Measurements from ENCODE around the gene CLSTN1. TPM values are rescaled to one million over a fixed set of nuclear protein-coding genes. Genes with fewer than 3 reads are reported as not detected.

The CLSTN1 gene
- polyA plus RNA-seq, 3 donors: 5.2 to 25.2 (median 5.3) TPM

DNA sequence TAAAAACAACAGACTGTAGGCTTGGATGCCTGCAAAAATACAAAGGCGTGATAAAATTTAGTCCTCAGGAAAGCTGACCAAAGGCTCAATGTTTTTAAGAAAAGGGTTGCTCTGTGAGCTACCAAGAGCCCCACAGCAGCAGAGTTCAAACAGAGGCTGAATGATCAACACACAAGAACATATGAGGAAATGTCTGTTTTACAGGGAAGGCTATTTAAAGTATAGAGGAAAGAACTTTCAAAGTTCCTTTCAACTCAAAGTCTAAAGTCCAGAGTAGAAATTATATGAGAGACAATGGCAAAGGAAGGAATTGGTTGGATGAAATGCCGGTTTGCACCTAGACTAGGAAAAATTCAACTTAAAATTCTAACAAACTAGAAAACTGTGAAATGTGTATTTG is 8.6 kb downstream of the CLSTN1 start:
- peaks cover 0 to 2% (median 0%) of the 10 kb centered on the region in 7 donors for H3K9me3 Mint-ChIP-seq
- peaks cover 19% of the 10 kb centered on the region for H3K4me1 Mint-ChIP-seq
- no CpG with 5 or more reads among the region's 2 CpGs for WGBS (ENCODE audit: insufficient coverage)
- H3K9me3 ChIP-seq (replicated peaks in 1 of 2; ENCODE audit: control insufficient read depth in 1 of 2, insufficient read depth in 1 of 2, low read length in 2 of 2): no peaks in the 10 kb centered on the region
- no peak for DNase-seq
- intact Hi-C loops (cut with micrococcal nuclease): no loop called here
- no peak overlapping the region for H2AFZ ChIP-seq (ENCODE audit: insufficient read depth, low read depth, low read length, poor library complexity, severe bottlenecking)
- no peaks in the 10 kb centered on the region for H3K27me3 Mint-ChIP-seq (ENCODE audit: low read depth in 3 of 3)
- peaks cover 79% of the 10 kb centered on the region for H3K79me2 ChIP-seq (ENCODE audit: insufficient read depth, low read length)
- H3K27ac Mint-ChIP-seq: peak overlapping the region in 6 of 7 donors; percentile 23 to 78 (median 58)
- peaks cover 24% of the 10 kb centered on the region for H4K20me1 ChIP-seq (ENCODE audit: insufficient read depth, low read length)
- H3K4me2 ChIP-seq (replicated peaks; ENCODE audit: extremely low read depth, low read length, poor library complexity, severe bottlenecking): no peak overlapping the region
- peaks cover 8 to 9% of the 10 kb centered on the region in 2 donors for H3K4me1 ChIP-seq (ENCODE audit: control insufficient read depth in 1 of 2, insufficient read depth in 2 of 2, low read length in 2 of 2)
- no peaks in the 10 kb centered on the region for H3K27me3 ChIP-seq (ENCODE audit: control insufficient read depth in 2 of 2, insufficient read depth in 2 of 2, low read length in 2 of 2)
- no peak overlapping the region for H3K9ac ChIP-seq (ENCODE audit: insufficient read depth, low read length, poor library complexity, severe bottlenecking)
- peak overlapping the region in 1 of 2 donors; percentile 52 for H3K27ac ChIP-seq (ENCODE audit: low read depth in 1 of 2, low read length in 2 of 2)
- peaks cover 0 to 3% of the 10 kb centered on the region in 2 donors for H3K36me3 Mint-ChIP-seq
- TF ChIP-seq, protein P1, sequence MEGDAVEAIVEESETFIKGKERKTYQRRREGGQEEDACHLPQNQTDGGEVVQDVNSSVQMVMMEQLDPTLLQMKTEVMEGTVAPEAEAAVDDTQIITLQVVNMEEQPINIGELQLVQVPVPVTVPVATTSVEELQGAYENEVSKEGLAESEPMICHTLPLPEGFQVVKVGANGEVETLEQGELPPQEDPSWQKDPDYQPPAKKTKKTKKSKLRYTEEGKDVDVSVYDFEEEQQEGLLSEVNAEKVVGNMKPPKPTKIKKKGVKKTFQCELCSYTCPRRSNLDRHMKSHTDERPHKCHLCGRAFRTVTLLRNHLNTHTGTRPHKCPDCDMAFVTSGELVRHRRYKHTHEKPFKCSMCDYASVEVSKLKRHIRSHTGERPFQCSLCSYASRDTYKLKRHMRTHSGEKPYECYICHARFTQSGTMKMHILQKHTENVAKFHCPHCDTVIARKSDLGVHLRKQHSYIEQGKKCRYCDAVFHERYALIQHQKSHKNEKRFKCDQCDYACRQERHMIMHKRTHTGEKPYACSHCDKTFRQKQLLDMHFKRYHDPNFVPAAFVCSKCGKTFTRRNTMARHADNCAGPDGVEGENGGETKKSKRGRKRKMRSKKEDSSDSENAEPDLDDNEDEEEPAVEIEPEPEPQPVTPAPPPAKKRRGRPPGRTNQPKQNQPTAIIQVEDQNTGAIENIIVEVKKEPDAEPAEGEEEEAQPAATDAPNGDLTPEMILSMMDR (IDR thresholded peaks at IDR 0.05): no peak
- no peak overlapping the region for H3K4me3 ChIP-seq (replicated peaks in 1 of 3; ENCODE audit: low read depth in 2 of 3, low read length in 3 of 3)
- no peaks in the 10 kb centered on the region for H3K36me3 ChIP-seq (replicated peaks in 1 of 2; ENCODE audit: control insufficient read depth in 1 of 2, insufficient read depth in 2 of 2, low read length in 2 of 2)
- no peak overlapping the region for H3K4me3 Mint-ChIP-seq

DNA sequence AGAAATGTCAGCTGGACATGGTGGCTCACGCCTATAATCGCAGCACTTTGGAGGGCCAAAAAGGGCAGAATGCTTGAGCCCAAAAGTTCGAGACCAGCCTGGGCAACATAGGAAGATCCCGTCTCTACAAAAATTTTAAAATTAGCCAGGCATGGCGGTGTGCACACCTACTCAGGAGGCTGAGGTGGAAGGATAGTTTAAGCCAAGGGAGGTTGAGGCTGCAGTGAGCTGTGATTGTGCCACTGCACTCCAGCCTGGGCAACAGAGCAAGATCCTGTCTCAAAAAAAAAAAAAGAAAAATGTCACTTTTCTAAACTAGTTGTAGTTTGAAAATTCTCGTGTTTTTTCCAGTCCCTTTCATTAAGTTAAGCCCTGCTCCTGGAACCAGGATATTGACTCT is 9.1 kb downstream of the CLSTN1 start:
- Histone ChIP-seq H3K27ac (ENCODE audit: low read depth in 1 of 2, low read length in 2 of 2) (peak overlapping the region in 1 of 2 donors; percentile 52), H3K79me2 (ENCODE audit: insufficient read depth, low read length) (peaks cover 76% of the 10 kb centered on the region)
- WGBS (ENCODE audit: insufficient coverage): 100% methylated on average over 5 of the region's 6 CpGs

More for the DNA sequence above, 9.1 kb downstream of the CLSTN1 start:
- H4K20me1 ChIP-seq (ENCODE audit: insufficient read depth, low read length): peaks cover 26% of the 10 kb centered on the region
- peaks cover 19% of the 10 kb centered on the region for H3K4me1 Mint-ChIP-seq
- peaks cover 0 to 3% of the 10 kb centered on the region in 2 donors for H3K36me3 Mint-ChIP-seq
- no peak overlapping the region for H3K4me3 Mint-ChIP-seq
- no peak for DNase-seq
- intact Hi-C loops (cut with micrococcal nuclease): no loop called here
- no peaks in the 10 kb centered on the region for H3K27me3 Mint-ChIP-seq (ENCODE audit: low read depth in 3 of 3)
- H3K27ac Mint-ChIP-seq: peak overlapping the region in 5 of 7 donors; percentile 23 to 68 (median 51)
- H2AFZ ChIP-seq (ENCODE audit: insufficient read depth, low read depth, low read length, poor library complexity, severe bottlenecking): no peak overlapping the region
- no peak overlapping the region for H3K4me3 ChIP-seq (replicated peaks in 1 of 3; ENCODE audit: low read depth in 2 of 3, low read length in 3 of 3)
- no peaks in the 10 kb centered on the region for H3K9me3 ChIP-seq (replicated peaks in 1 of 2; ENCODE audit: control insufficient read depth in 1 of 2, insufficient read depth in 1 of 2, low read length in 2 of 2)
- H3K4me1 ChIP-seq (ENCODE audit: control insufficient read depth in 1 of 2, insufficient read depth in 2 of 2, low read length in 2 of 2): peaks cover 8 to 9% of the 10 kb centered on the region in 2 donors
- H3K27me3 ChIP-seq (ENCODE audit: control insufficient read depth in 2 of 2, insufficient read depth in 2 of 2, low read length in 2 of 2): no peaks in the 10 kb centered on the region
- H3K9ac ChIP-seq (ENCODE audit: insufficient read depth, low read length, poor library complexity, severe bottlenecking): no peak overlapping the region
- H3K9me3 Mint-ChIP-seq: peaks cover 0 to 2% (median 0%) of the 10 kb centered on the region in 7 donors
- no peak overlapping the region for H3K4me2 ChIP-seq (replicated peaks; ENCODE audit: extremely low read depth, low read length, poor library complexity, severe bottlenecking)
- TF ChIP-seq, protein P1 (IDR thresholded peaks at IDR 0.05): no peak
- H3K36me3 ChIP-seq (replicated peaks in 1 of 2; ENCODE audit: control insufficient read depth in 1 of 2, insufficient read depth in 2 of 2, low read length in 2 of 2): no peaks in the 10 kb centered on the region

Measured in CD14-positive monocyte (primary cell).